Natural killer cell (primary cell): Measurements from ENCODE around the gene KCTD4. TPM values are rescaled to one million over a fixed set of nuclear protein-coding genes. Genes with fewer than 3 reads are reported as not detected.

Experiments
- ATAC-seq, 3 donors: fragments of 150-1000 bp in 2 of 3; fragments of 200-7000 bp in 1 of 3; cut with Tn5 transposase; 1 replicate in 1 of 3; 2 replicates in 2 of 3; pipeline ENCODE4 v1.10.0; 2021; ENCODE audit warnings: mild to moderate bottlenecking in 2 of 3, moderate library complexity in 2 of 3
- DNase-seq, 2 donors: peaks; one replicate each; pipeline versions ENCODE4 v3.0.0 to v3.0.0-alpha.2; 2013 to 2021; ENCODE audit warnings: mixed read lengths in 1 of 2
- H3K27ac ChIP-seq: one replicate; pipeline ENCODE4 v1.5.1; 2013; ENCODE audit warnings: mild to moderate bottlenecking, low read length
- H3K27me3 ChIP-seq: one replicate; pipeline ENCODE4 v1.6.1; 2013; ENCODE audit warnings: low read length; ENCODE audit not compliant: control insufficient read depth, insufficient read depth
- H3K36me3 ChIP-seq: one replicate; pipeline ENCODE4 v1.6.1; 2013; ENCODE audit warnings: low read length; ENCODE audit not compliant: control insufficient read depth, insufficient read depth
- H3K4me1 ChIP-seq: one replicate; pipeline ENCODE4 v1.6.1; 2013; ENCODE audit warnings: low read length; ENCODE audit not compliant: control insufficient read depth, insufficient read depth
- H3K4me3 ChIP-seq: one replicate; pipeline ENCODE4 v1.5.1; 2013; ENCODE audit warnings: low read length
- H3K9me3 ChIP-seq: one replicate; pipeline ENCODE4 v1.6.1; 2013; ENCODE audit warnings: low read length; ENCODE audit not compliant: control insufficient read depth, insufficient read depth
- H3K27ac Mint-ChIP-seq, 2 donors: one replicate each; pipeline ENCODE4 v1.8.0; 2022; ENCODE audit warnings: mild to moderate bottlenecking in 2 of 2, mixed read lengths in 2 of 2, moderate library complexity in 1 of 2
- H3K27me3 Mint-ChIP-seq, 2 donors: one replicate each; pipeline ENCODE4 v1.8.0; 2022; ENCODE audit warnings: low read depth in 2 of 2, mixed read lengths in 2 of 2
- H3K36me3 Mint-ChIP-seq: one replicate; pipeline ENCODE4 v1.8.0; 2022; ENCODE audit warnings: mixed read lengths
- H3K4me1 Mint-ChIP-seq, 2 donors: one replicate each; pipeline ENCODE4 v1.8.0; 2022; ENCODE audit warnings: mixed read lengths in 2 of 2
- H3K4me3 Mint-ChIP-seq: one replicate; pipeline ENCODE4 v1.8.0; 2022; ENCODE audit warnings: mild to moderate bottlenecking, moderate library complexity, mixed read lengths
- H3K9me3 Mint-ChIP-seq, 2 donors: one replicate each; pipeline ENCODE4 v1.8.0; 2022; ENCODE audit warnings: mixed read lengths in 2 of 2
- WGBS: methylation state at CpG from one replicate; pipeline ENCODE4 v1.1.7; 2013; ENCODE audit warnings: missing lambda C conversion rate; ENCODE audit not compliant: insufficient coverage; 5-methylcytosine and 5-hydroxymethylcytosine counted together
- intact Hi-C: fragments of 100-400 bp; cut with micrococcal nuclease; formaldehyde crosslinking; loops from one replicate; pipeline ENCODE4 v1.14.2; 2022
- total RNA-seq, 4 donors: library from RNA; stranded (reverse); fragments of 120-200 nt in 1 of 4; gene quantifications; one replicate each; pipeline versions ENCODE4 v1.2.3 to v1.2.4, GENCODE V29; 2013 to 2022
- TF ChIP-seq, protein P1 (sequence below): fragments of 200-600 bp; IDR thresholded peaks from one replicate; pipeline ENCODE4 v1.8.0; 2022; ENCODE audit warnings: antibody characterized with exemption

The KCTD4 gene
- total RNA-seq, 3 donors from 2014 or later (not counting 1 experiment from before 2014, with no cell fraction given): not detected

DNA sequence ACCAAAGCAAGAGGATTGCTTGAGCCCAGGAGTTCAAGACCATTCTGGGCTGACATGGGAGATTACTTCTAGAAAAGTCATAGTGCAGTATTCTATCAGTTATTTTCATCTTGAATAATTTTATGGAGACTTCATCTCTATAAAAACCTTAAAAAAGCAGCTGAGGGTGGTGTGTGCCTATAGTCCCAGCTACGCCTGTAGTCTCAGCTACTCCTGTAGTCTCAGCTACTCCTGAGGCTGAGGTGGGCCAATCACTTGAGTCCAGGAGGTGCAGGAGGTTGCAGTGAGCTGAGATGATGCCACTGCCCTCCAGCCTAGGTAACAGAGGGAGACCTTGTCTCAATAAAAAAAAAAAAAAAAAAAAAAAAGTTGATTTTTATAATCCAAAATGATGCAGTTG lies 22.1 kb upstream of the KCTD4 start:
- no peak for DNase-seq
- H3K4me3 Mint-ChIP-seq: no peak overlapping the region
- Histone ChIP-seq H3K36me3 (no peaks in the 10 kb centered on the region), H3K27ac (no peak overlapping the region), H3K9me3 (no peaks in the 10 kb centered on the region), H3K4me3 (no peak overlapping the region), H3K27me3 (no peaks in the 10 kb centered on the region), H3K4me1 (no peaks in the 10 kb centered on the region)
- H3K4me1 Mint-ChIP-seq: peaks cover 8 to 24% of the 10 kb centered on the region in 2 donors
- no peaks in the 10 kb centered on the region for H3K9me3 Mint-ChIP-seq
- H3K36me3 Mint-ChIP-seq: no peaks in the 10 kb centered on the region
- intact Hi-C loops: no loop called here
- ATAC-seq: no peak
- 88% methylated on average over 1 of the region's 1 CpG for WGBS
- H3K27ac Mint-ChIP-seq: no peak overlapping the region
- TF ChIP-seq, protein P1, sequence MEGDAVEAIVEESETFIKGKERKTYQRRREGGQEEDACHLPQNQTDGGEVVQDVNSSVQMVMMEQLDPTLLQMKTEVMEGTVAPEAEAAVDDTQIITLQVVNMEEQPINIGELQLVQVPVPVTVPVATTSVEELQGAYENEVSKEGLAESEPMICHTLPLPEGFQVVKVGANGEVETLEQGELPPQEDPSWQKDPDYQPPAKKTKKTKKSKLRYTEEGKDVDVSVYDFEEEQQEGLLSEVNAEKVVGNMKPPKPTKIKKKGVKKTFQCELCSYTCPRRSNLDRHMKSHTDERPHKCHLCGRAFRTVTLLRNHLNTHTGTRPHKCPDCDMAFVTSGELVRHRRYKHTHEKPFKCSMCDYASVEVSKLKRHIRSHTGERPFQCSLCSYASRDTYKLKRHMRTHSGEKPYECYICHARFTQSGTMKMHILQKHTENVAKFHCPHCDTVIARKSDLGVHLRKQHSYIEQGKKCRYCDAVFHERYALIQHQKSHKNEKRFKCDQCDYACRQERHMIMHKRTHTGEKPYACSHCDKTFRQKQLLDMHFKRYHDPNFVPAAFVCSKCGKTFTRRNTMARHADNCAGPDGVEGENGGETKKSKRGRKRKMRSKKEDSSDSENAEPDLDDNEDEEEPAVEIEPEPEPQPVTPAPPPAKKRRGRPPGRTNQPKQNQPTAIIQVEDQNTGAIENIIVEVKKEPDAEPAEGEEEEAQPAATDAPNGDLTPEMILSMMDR: no peak
- H3K27me3 Mint-ChIP-seq: no peaks in the 10 kb centered on the region

DNA sequence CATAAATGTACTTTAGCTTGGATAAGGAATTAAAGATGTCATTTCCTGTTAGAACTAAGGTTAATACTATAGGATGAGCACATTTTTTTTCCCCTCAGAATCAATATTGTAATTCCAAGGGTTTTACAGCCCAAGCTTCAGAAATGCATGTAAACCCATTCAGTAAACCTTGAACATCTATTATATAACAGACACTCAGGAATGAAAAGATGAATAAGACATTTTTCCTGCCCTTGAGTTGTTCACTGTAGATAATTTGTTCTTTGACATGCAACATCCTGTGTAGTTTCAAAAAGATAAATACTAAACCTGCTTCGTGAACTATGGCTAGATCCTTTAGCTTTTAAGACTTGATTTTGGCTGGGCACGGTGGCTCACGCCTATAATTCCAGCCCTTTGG lies 21.7 kb upstream of the KCTD4 start:
- Histone ChIP-seq H3K4me1 (no peaks in the 10 kb centered on the region), H3K9me3 (no peaks in the 10 kb centered on the region), H3K27ac (no peak overlapping the region), H3K4me3 (no peak overlapping the region), H3K27me3 (no peaks in the 10 kb centered on the region), H3K36me3 (no peaks in the 10 kb centered on the region)
- ATAC-seq: no peak
- Mint-ChIP-seq H3K36me3 (no peaks in the 10 kb centered on the region), H3K4me1 (peaks cover 8 to 24% of the 10 kb centered on the region in 2 donors), H3K27me3 (no peaks in the 10 kb centered on the region), H3K27ac (no peak overlapping the region), H3K9me3 (no peaks in the 10 kb centered on the region), H3K4me3 (no peak overlapping the region)
- TF ChIP-seq, protein P1: no peak
- no peak for DNase-seq
- 99% methylated on average over 3 of the region's 3 CpGs for WGBS
- intact Hi-C loops: no loop called here

DNA sequence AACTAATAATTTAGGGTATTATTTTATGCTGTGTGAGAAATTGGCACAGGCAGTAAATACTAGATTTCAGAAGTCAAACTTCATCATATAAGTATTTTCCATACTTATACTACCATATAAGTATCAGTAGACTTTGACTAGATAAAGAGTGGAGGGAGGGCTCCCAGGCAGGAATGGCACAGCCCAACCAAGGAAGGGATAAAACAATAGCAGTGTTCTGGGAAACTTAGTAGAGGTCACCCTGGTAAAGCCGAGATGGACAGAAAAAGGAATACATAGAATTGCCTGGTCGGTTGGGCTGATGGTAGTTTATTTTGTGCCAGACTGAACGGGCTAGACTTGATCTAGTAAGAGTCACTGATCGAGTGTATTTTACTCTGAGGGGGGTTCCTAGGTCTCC lies 19.6 kb upstream of the KCTD4 start:
- Mint-ChIP-seq H3K9me3 (no peaks in the 10 kb centered on the region), H3K27ac (no peak overlapping the region), H3K4me3 (no peak overlapping the region), H3K4me1 (peaks cover 8 to 19% of the 10 kb centered on the region in 2 donors), H3K36me3 (no peaks in the 10 kb centered on the region), H3K27me3 (no peaks in the 10 kb centered on the region)
- Histone ChIP-seq H3K27ac (no peak overlapping the region), H3K36me3 (no peaks in the 10 kb centered on the region), H3K9me3 (no peaks in the 10 kb centered on the region), H3K27me3 (no peaks in the 10 kb centered on the region), H3K4me1 (no peaks in the 10 kb centered on the region), H3K4me3 (no peak overlapping the region)
- DNase-seq (no peak), ATAC-seq (no peak)
- WGBS: 96% methylated on average over 4 of the region's 4 CpGs
- intact Hi-C loops: no loop called here
- TF ChIP-seq, protein P1: no peak

DNA sequence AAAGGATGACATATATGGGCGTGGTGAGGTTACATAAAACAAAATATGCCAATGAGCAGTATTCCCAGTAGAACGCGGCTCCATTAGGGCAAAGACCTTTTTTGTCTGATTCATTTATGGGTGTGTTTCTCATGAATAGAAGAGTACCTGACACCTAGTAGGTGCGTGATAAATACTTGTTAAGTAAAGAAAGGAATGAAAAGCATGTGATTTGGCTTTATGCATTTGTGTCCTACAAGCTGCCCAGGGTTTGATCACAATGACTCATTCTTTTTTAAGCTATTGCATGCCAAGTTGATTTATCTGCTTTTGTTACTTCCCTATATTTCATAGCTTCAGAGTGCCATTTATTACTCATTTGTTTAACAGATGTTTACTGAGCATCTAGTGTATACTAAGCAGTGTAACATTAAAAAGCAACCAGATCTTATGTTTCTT lies 19.1 kb upstream of the KCTD4 start:
- WGBS: 75% methylated on average over 4 of the region's 4 CpGs
- DNase-seq: no peak
- H3K27ac ChIP-seq: no peak overlapping the region

More for the DNA sequence above, 19.1 kb upstream of the KCTD4 start:
- H3K27me3 ChIP-seq: no peaks in the 10 kb centered on the region
- no peak overlapping the region for H3K27ac Mint-ChIP-seq
- H3K4me3 Mint-ChIP-seq: no peak overlapping the region
- no peaks in the 10 kb centered on the region for H3K9me3 ChIP-seq
- no peaks in the 10 kb centered on the region for H3K9me3 Mint-ChIP-seq
- H3K36me3 ChIP-seq: no peaks in the 10 kb centered on the region
- no peaks in the 10 kb centered on the region for H3K27me3 Mint-ChIP-seq
- H3K4me3 ChIP-seq: no peak overlapping the region
- no peaks in the 10 kb centered on the region for H3K36me3 Mint-ChIP-seq
- TF ChIP-seq, protein P1: no peak
- ATAC-seq: no peak
- no peaks in the 10 kb centered on the region for H3K4me1 ChIP-seq
- peaks cover 8 to 19% of the 10 kb centered on the region in 2 donors for H3K4me1 Mint-ChIP-seq
- intact Hi-C loops: no loop called here
